DMS153 treated with DMSO at 0.1 percent for 48 hours (cell line): Measurements from ENCODE around the gene SUSD2.
"Not testable (repeated sequence)": the region's sequence is repeated elsewhere in the genome, so short reads cannot be mapped to it uniquely, and the experiment has no call there.

Experiments
- DNase-seq: peaks from one replicate; lab custom pipeline; 2025; ENCODE audit not compliant: unreplicated experiment; lab: John Stamatoyannopoulos, UW

SUSD2 gene

GRCh38 chr22:24176040-24176439 is 5.2 kb upstream of the SUSD2 start:
- DNase-seq, result no peak

- no peak for DNase-seq
Observed at GRCh38 chr22:24176630-24177029, 4.7 kb upstream of the SUSD2 start.

DNA sequence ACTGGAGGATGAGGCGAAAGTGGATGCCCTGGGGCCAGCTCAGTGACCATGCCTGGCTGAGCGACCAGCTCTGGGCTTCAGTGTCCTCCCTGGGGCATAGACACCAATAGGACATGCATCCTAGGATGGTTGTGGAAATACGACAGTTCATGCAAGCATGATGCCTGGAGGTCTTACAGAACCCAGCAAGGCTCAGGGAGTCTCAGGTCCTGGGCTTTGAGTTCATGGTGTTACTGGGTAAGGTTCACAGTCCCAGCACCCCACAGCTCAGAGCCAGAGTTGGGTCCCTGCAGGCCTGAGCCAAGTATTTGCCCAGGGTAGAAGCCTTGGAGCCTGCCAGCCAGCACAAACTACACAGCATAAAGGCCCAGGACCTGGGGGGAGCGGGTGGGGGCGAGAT is 4.2 kb upstream of the SUSD2 start:
- DNase-seq, result no peak

- no peak for DNase-seq
Observed at GRCh38 chr22:24177456-24177855, 3.8 kb upstream of the SUSD2 start.

- no peak for DNase-seq
Observed at GRCh38 chr22:24178021-24178431, 3.3 kb upstream of the SUSD2 start.

- no peak for DNase-seq
Observed at GRCh38 chr22:24178502-24179440, 2.5 kb upstream of the SUSD2 start.

DNA sequence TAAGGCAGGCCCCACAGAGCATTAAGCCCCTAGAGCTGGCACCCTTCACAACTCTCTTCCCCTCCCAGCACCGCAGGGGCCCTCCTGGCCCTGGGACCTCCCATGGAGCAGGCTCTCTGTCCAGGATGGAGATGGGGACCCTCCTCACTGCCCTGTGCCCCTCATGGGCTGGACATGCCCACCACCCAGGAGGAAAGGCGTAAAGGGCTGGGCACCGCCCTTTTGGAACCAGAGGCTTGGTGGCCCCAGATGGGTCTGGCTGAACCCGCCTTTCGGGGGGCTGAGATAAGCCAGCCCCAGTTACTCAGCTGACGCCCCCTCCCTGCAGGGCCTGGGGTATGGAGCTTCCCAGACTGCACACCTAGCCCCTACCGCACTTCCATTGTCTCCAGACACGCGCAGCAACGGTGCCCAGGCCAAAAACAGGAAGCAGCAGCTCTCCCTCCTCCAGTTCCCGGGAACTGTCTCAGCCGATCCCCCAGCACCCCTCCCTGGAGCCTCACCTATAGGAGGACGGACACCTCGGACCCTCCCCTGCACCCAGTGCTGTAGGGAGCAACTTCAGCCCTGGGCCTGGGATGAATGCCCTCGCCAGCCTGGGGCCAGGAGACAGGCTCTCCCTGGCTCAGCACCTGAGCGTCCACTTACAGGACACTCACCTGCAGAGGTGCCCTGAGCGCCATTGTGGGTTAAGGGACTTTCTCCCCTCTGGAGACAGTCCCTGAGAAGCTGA is 1.6 kb upstream of the SUSD2 start:
- DNase-seq, result no peak

DNA sequence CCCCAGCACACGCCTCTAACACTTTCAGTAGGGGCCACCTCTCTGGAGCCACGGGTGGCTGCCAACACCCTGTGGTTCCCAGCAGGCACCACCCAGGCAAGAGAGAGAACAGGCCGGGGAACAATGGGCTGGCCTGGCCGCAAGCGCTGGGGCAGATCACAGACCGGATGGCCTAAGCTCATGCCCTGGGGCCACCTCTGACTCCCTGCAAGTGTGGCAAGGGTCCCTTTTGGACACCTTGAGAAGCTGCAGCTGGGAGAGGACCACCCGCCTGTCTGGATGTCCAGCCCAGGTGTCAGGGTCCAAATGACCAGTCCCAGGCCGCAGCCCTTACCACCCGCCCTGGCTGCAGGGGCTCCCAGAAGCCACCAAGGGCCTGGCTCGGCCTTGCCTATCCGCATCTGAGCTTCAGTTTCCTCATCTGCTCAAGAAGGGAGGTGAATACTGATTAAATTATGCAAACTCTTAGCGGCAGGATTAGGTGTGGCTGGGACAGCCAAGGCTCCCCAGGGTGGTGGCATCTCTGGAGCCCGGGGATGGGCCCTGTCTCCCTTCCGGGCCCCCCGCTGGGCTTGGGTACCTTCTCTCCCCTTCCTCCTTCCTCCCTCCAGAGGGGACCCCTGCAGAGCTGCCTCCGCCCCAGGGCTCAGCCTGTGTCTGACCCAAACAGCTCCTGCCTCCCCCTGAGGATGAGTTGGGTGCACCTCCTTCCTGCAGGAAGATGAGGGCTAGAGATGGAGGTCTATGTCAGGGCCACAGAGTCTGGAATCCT is 785 bp upstream of the SUSD2 start:
- DNase-seq, result no peak

DNA sequence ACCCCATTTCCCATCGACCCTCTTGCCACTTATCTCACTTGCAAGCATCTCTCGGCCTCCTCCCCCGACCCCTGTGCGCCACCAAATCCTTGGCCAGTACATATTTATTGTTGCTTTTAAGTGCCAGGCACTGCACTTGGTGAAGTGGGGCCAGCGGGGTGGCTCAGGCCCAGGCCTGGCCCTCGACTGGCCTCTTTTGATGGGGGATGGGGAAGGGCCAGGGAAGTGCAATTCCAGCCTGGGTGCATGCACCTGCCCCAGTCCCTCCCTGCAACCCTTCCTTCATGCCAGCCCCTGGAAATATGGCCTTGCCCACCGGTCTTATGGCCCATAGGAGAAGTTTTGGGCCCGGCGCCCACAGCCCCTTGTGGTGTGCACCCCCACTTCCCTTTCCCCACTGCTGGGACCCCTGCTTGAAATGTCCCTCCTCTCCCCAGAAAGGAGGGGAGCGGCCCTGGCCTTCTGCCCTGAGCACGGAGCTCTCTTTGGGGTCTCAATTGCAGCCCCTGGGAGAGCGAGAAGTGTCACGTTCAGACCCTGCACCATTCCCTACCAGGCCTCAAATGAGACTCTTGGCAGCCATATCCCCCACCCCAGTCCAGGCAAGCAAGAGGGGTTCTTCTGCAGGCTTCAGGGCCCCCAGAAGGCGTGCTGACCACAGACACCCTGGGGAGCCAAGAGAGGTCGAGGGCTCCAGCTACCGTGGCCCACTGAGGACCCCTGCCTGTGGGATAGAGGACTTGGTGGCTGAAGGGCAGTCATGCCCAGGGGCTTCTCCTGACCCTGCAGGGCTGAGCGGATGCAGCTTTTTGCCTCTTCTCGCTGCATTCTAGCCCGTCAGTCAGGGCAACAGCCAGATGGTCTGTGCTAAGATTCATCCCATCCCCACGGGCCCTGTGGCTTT is 961 bp downstream of the SUSD2 start:
- no peak for DNase-seq

DNA sequence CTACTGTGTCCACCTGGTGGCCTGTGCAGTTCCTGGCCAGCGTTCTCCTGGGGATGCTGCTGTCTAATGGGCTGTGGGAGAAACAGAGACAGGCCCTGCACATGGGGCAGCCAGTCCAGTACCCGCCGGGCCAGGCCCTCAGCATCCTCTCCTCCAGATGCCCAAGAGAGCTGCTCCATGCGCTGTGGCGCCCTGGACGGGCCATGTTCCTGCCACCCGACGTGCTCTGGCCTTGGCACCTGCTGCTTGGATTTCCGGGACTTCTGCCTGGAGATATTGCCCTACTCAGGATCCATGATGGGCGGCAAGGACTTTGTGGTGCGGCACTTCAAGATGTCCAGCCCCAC is 1.6 kb downstream of the SUSD2 start:
- DNase-seq, result not testable (repeated sequence)

DNA sequence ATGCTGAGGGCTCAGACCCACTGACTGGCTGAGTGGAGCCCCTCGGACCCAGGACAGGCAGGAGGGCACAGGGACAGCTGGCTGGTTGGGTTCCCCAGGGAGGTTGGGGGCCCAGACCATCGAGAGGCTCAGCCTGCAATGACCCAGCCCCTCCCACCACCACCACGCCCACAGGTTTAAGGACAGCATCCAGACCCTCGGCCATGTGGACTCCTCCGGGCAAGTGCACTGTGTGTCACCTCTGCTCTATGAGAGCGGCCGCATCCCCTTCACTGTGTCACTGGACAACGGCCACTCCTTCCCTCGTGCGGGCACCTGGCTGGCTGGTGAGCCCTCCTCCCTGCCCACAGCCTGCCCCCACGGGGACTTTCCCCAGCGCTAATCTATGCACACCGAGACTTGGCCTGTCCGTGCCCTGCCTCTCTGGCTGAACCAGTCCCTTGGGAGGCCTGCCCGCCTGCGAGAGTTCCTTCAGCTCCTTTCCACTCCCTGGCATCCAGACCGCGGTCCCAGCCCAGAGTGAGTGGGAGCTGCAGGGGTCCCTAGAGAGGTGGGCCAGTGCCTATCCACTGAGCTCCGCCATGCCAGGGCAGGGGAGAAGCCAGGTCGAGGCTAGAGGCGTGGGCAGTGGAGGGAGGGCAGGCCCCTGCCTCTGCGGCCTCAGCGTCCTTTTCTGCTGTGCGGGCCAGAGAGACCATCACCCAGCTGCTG is 2.2 kb downstream of the SUSD2 start:
- DNase-seq, result no peak

- DNase-seq, result no peak
Observed at GRCh38 chr22:24184057-24184798, 2.9 kb downstream of the SUSD2 start.

GRCh38 chr22:24185001-24185500 is 3.8 kb downstream of the SUSD2 start:
- no peak for DNase-seq

- no peak for DNase-seq
Observed at GRCh38 chr22:24185501-24186351, 4.4 kb downstream of the SUSD2 start.

DNA sequence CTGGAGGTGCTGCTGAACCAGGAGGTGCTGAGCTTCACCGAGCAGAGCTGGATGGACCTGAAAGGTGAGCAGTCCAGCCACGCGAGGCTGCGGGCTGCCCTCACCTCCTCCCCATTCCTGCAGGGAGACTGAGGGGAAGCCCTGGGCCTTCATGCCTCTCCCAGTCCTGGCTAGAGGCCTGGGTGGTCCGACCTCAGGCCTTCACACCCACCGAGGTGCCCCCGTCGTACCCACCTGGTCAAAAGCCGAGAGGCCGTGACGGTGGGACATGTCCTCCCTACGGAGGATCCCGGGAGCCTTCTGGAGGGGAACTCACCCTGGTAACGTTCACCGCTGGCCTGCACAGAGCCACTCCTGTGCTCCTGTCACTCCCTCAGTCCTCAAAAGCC is 5.1 kb downstream of the SUSD2 start:
- DNase-seq, result no peak

GRCh38 chr22:24186892-24187670 is 5.8 kb downstream of the SUSD2 start:
- no peak for DNase-seq
